ENCODE data around the gene DCK.

DNA sequence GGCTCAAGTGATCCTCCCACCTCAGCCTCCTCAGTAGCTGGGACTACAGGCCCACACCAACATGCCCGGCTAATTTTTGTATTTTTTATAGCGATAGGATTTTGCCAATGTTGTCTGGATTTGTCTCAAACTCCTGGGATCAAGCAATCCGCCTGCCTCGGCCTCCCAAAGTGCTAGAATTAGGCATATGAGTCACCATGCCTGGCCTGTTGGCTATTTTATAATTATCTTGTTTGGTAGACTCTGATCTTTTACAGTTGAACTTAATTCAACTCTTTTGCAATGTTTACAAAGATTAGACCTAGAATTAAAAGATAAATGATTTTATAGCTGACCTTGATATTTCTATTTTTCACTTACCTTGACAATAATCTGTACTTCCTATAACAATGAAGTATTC lies 18.0 kb downstream of the DCK start:
- no peak for TF ChIP-seq POLR2AphosphoS5 (IDR thresholded peaks at IDR 0.05; ENCODE audit: low read depth)
- TF ChIP-seq, protein P1, sequence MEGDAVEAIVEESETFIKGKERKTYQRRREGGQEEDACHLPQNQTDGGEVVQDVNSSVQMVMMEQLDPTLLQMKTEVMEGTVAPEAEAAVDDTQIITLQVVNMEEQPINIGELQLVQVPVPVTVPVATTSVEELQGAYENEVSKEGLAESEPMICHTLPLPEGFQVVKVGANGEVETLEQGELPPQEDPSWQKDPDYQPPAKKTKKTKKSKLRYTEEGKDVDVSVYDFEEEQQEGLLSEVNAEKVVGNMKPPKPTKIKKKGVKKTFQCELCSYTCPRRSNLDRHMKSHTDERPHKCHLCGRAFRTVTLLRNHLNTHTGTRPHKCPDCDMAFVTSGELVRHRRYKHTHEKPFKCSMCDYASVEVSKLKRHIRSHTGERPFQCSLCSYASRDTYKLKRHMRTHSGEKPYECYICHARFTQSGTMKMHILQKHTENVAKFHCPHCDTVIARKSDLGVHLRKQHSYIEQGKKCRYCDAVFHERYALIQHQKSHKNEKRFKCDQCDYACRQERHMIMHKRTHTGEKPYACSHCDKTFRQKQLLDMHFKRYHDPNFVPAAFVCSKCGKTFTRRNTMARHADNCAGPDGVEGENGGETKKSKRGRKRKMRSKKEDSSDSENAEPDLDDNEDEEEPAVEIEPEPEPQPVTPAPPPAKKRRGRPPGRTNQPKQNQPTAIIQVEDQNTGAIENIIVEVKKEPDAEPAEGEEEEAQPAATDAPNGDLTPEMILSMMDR (conservative IDR thresholded peaks at IDR 0.05; ENCODE audit: low read depth in 2 of 2), result no peak
- TF ChIP-seq, protein P2, sequence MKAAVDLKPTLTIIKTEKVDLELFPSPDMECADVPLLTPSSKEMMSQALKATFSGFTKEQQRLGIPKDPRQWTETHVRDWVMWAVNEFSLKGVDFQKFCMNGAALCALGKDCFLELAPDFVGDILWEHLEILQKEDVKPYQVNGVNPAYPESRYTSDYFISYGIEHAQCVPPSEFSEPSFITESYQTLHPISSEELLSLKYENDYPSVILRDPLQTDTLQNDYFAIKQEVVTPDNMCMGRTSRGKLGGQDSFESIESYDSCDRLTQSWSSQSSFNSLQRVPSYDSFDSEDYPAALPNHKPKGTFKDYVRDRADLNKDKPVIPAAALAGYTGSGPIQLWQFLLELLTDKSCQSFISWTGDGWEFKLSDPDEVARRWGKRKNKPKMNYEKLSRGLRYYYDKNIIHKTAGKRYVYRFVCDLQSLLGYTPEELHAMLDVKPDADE (IDR thresholded peaks at IDR 0.05), result no peak
- no peak for TF ChIP-seq EZH2 (IDR thresholded peaks at IDR 0.05; ENCODE audit: low read depth, unreplicated experiment)
- TF ChIP-seq, protein P3, sequence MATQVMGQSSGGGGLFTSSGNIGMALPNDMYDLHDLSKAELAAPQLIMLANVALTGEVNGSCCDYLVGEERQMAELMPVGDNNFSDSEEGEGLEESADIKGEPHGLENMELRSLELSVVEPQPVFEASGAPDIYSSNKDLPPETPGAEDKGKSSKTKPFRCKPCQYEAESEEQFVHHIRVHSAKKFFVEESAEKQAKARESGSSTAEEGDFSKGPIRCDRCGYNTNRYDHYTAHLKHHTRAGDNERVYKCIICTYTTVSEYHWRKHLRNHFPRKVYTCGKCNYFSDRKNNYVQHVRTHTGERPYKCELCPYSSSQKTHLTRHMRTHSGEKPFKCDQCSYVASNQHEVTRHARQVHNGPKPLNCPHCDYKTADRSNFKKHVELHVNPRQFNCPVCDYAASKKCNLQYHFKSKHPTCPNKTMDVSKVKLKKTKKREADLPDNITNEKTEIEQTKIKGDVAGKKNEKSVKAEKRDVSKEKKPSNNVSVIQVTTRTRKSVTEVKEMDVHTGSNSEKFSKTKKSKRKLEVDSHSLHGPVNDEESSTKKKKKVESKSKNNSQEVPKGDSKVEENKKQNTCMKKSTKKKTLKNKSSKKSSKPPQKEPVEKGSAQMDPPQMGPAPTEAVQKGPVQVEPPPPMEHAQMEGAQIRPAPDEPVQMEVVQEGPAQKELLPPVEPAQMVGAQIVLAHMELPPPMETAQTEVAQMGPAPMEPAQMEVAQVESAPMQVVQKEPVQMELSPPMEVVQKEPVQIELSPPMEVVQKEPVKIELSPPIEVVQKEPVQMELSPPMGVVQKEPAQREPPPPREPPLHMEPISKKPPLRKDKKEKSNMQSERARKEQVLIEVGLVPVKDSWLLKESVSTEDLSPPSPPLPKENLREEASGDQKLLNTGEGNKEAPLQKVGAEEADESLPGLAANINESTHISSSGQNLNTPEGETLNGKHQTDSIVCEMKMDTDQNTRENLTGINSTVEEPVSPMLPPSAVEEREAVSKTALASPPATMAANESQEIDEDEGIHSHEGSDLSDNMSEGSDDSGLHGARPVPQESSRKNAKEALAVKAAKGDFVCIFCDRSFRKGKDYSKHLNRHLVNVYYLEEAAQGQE (IDR thresholded peaks at IDR 0.05; ENCODE audit: unreplicated experiment), result no peak
- no peak for TF ChIP-seq CREB1 (CRISPR knock-in tag; IDR thresholded peaks at IDR 0.05; ENCODE audit: low read depth)
